Panc1 (cell line): ENCODE data around the gene MAGI2. TPM values are rescaled to one million over a fixed set of nuclear protein-coding genes. Genes with fewer than 3 reads are reported as not detected.

ENCODE experiments used
- ATAC-seq: fragments of 200-7000 bp; cut with Tn5 transposase; 2 replicates; pipeline ENCODE4 v1.9.1; 2020; ENCODE audit warnings: mild to moderate bottlenecking, moderate library complexity
- BruUV-seq: library from RNA; stranded (reverse); fragments of 400-500 nt; replicated peaks from 2 replicates; lab custom pipeline; 2021; lab: Mats Ljungman, UMichigan
- CTCF ChIA-PET: fragments of 300-600 bp; sonication (Branson Sonifier 250); formaldehyde crosslinking; loops from one replicate; lab custom pipeline; 2022; ENCODE audit warnings: antibody characterized with exemption; lab: Charles Lee
- POLR2A ChIA-PET: fragments of 300-600 bp; sonication (Branson Sonifier 250); formaldehyde crosslinking; loops from one replicate; lab custom pipeline; 2022; ENCODE audit warnings: antibody characterized with exemption; lab: Charles Lee
- DNase-seq: peaks from one replicate; pipeline ENCODE4 v3.0.0-alpha.2; 2010; ENCODE audit warnings: low read depth, low spot score
- H3K27ac ChIP-seq: 2 replicates; pipeline ENCODE4 v1.5.1; 2011; ENCODE audit warnings: mild to moderate bottlenecking, low read length, inconsistent platforms
- H3K27me3 ChIP-seq: fragments of 200-500 bp; sonication (Bioruptor generic); 2 replicates; pipeline ENCODE4 v1.6.0; 2014; ENCODE audit warnings: low read length, inconsistent platforms; ENCODE audit not compliant: control insufficient read depth, insufficient read depth
- H3K36me3 ChIP-seq: fragments of 200-500 bp; sonication (Bioruptor generic); 2 replicates; pipeline ENCODE4 v1.5.1; 2014; ENCODE audit warnings: inconsistent platforms, mild to moderate bottlenecking, low read length, moderate library complexity; ENCODE audit not compliant: control insufficient read depth, insufficient read depth
- H3K4me1 ChIP-seq: 2 replicates; pipeline ENCODE4 v1.5.1; 2011; ENCODE audit warnings: inconsistent platforms, mild to moderate bottlenecking, low read length, moderate library complexity; ENCODE audit not compliant: control insufficient read depth, insufficient read depth
- H3K4me3 ChIP-seq, 2 experiments: 2 replicates each; pipeline ENCODE4 v1.5.1; 2011 to 2012; ENCODE audit warnings: low read depth in 2 of 2, low read length in 2 of 2, mild to moderate bottlenecking in 2 of 2, inconsistent platforms in 1 of 2, moderate library complexity in 1 of 2
- H3K9me3 ChIP-seq: fragments of 200-500 bp; sonication (Bioruptor generic); 2 replicates; pipeline ENCODE4 v1.5.1; 2014; ENCODE audit warnings: low read depth, mild to moderate bottlenecking, inconsistent platforms, low read length, moderate library complexity; ENCODE audit not compliant: control insufficient read depth, insufficient read depth
- CTCF ChIP-seq: fragments of 450-650 bp; IDR thresholded peaks from 2 replicates; pipeline ENCODE4 v1.5.1; 2017; ENCODE audit warnings: mild to moderate bottlenecking
- POLR2AphosphoS5 ChIP-seq: IDR thresholded peaks from 2 replicates; pipeline ENCODE4 v1.6.1; 2012; ENCODE audit warnings: mild to moderate bottlenecking, low read depth, low read length, moderate library complexity
- REST ChIP-seq, 2 experiments: IDR thresholded peaks; 2 replicates each; pipeline ENCODE4 v1.6.1; 2011 to 2012; ENCODE audit warnings: low read depth in 2 of 2, control low read depth in 1 of 2, low read length in 1 of 2, mild to moderate bottlenecking in 1 of 2, moderate library complexity in 1 of 2; ENCODE audit not compliant: insufficient read depth in 1 of 2
- SIN3A ChIP-seq: IDR thresholded peaks from 2 replicates; pipeline ENCODE4 v1.6.1; 2012; ENCODE audit warnings: low read depth, mild to moderate bottlenecking, low read length, moderate library complexity, borderline replicate concordance; ENCODE audit not compliant: insufficient read depth
- TCF7L2 ChIP-seq: IDR thresholded peaks from 2 replicates; pipeline ENCODE4 v1.6.1; 2011; ENCODE audit warnings: mild to moderate bottlenecking, low read depth, low read length, inconsistent platforms
- in situ Hi-C: cut with HindIII; loops from 2 replicates; pipeline ENCODE4 v1.10.0; 2016; ENCODE audit warnings: low sequenced_read_pairs, low pct_unique_long_range_greater_than_20kb
- intact Hi-C: fragments of 100-400 bp; cut with micrococcal nuclease; formaldehyde crosslinking; loops from one replicate; pipeline ENCODE4 v1.10.0; 2022; ENCODE audit not compliant: unreplicated experiment
- total RNA-seq: library from RNA; stranded (reverse); gene quantifications from one replicate; pipeline ENCODE4 v1.2.1, GENCODE V29; 2021; ENCODE audit not compliant: unreplicated experiment

The MAGI2 gene
- total RNA-seq, 1 experiment from 2014 or later: 5.4 TPM

DNA sequence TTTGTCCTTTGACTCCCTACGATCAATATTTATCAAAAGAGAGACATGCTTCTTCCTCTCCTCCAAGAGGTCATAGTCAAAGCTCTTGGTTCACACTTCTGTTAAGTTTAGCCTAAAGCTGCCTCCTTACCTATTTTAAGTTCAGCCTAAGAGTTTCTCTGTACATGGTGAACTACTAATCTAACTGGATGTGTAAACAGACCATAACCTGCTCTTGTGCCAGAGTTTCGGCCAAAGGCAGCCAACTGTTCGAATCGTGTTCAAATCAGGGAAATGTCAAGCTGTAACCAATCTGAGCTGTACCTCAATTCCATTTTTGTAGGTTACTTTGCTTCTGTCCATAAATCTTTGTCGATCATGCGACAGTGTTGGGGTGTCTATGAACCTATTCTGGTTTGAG is 1240.1 kb downstream of the MAGI2 start:
- intact Hi-C loops: no loop called here

DNA sequence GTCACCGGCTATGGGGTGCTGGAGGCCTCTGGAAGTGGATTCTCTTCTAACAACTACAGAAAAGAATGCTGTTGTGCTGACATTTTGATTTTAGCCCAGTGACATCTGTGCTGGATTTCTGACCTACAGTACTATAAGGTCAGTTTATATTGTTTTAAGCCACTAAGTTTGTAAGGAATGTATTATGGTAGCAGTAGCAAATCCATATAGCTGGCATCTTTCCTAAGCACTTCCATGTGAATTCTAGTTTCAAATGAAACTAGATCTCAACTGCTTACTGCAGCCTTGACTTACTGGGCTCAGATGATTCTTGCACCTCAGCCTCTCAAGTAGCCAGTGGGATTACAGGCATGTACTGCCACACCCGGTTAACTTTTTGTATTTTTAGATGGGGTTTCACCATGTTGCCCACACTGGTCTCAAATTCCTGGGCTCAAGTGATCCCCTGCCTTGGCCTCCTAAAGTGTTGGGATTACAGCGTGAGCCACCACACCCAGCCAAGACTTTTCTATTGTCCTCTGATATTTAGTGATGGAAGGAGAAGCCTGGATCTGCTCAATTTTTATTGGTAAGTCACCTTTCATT is 1240.9 kb downstream of the MAGI2 start:
- DNase-seq (no peak), ATAC-seq (no peak)
- no TSS peak for BruUV-seq
- TF ChIP-seq POLR2AphosphoS5 (no peak), TCF7L2 (no peak), REST (IDR thresholded peaks at IDR 0.05; ENCODE audit: insufficient read depth in 1 of 2, low read depth in 2 of 2, low read length in 1 of 2) (no peak), SIN3A (no peak), CTCF (no peak)
- intact Hi-C loops (no loop called here), in situ Hi-C loops (no loop called here)
- CTCF ChIA-PET: no interaction called here
- no peaks in the 10 kb centered on the region for H3K9me3 ChIP-seq
- POLR2A ChIA-PET: no interaction called here
- no peaks in the 10 kb centered on the region for H3K36me3 ChIP-seq
- H3K4me3 ChIP-seq: no peak overlapping the region
- peaks cover 14% of the 10 kb centered on the region for H3K27me3 ChIP-seq
- no peak overlapping the region for H3K27ac ChIP-seq
- no peaks in the 10 kb centered on the region for H3K4me1 ChIP-seq

More for the DNA sequence above, 1240.1 kb downstream of the MAGI2 start:
- no TSS peak for BruUV-seq
- TF ChIP-seq CTCF (no peak), SIN3A (no peak), REST (IDR thresholded peaks at IDR 0.05; ENCODE audit: insufficient read depth in 1 of 2, low read depth in 2 of 2, low read length in 1 of 2) (no peak), POLR2AphosphoS5 (no peak), TCF7L2 (no peak)
- Histone ChIP-seq H3K9me3 (no peaks in the 10 kb centered on the region), H3K4me1 (no peaks in the 10 kb centered on the region), H3K36me3 (no peaks in the 10 kb centered on the region), H3K27ac (no peak overlapping the region), H3K4me3 (no peak overlapping the region), H3K27me3 (peaks cover 14% of the 10 kb centered on the region)
- in situ Hi-C loops: no loop called here
- ChIA-PET POLR2A (no interaction called here), CTCF (no interaction called here)
- DNase-seq (no peak), ATAC-seq (no peak)
